ENCODE measurements around the gene SLC24A4.
A peak's percentile ranks its signal among the peaks of the same experiment; 100 is the strongest.

SLC24A4 gene

DNA sequence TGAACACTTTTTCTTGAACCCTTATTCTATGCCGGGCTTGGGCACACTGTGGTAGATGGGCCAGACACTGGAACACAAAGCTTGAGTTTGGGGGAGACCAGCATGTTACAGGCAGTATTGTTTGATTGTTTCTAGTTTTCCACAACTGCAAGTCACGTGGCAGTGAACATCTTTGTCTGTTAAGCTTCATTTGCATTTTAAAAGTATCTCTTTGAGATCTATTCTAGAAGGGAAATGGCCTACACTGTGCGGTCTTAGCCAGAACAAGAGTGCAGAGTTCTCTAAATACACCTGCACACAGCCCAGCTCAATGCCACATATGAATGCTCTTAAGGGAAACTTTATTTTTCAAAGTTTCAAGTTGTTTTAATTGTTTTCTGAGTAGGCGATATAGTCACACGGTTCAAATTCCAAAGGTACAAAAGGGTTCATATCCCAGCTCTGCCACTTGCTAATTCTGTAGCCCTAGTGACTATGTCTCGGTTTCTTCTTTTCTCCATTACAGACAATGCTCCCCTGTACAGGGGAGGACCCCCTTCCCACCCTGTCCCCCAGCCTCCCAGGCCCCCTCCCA is 215.5 kb downstream of the SLC24A4 start:
- peak; percentile 61 for DNase-seq (ENCODE audit: low spot score)
- TF ChIP-seq, protein P1, sequence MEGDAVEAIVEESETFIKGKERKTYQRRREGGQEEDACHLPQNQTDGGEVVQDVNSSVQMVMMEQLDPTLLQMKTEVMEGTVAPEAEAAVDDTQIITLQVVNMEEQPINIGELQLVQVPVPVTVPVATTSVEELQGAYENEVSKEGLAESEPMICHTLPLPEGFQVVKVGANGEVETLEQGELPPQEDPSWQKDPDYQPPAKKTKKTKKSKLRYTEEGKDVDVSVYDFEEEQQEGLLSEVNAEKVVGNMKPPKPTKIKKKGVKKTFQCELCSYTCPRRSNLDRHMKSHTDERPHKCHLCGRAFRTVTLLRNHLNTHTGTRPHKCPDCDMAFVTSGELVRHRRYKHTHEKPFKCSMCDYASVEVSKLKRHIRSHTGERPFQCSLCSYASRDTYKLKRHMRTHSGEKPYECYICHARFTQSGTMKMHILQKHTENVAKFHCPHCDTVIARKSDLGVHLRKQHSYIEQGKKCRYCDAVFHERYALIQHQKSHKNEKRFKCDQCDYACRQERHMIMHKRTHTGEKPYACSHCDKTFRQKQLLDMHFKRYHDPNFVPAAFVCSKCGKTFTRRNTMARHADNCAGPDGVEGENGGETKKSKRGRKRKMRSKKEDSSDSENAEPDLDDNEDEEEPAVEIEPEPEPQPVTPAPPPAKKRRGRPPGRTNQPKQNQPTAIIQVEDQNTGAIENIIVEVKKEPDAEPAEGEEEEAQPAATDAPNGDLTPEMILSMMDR (IDR thresholded peaks at IDR 0.05; ENCODE audit: borderline replicate concordance, control extremely low read depth, extremely low read depth, insufficient read depth, missing control alignments): no peak
- in situ Hi-C loops (cut with MboI; ENCODE audit: low sequenced_read_pairs, unreplicated experiment): no loop called here

DNA sequence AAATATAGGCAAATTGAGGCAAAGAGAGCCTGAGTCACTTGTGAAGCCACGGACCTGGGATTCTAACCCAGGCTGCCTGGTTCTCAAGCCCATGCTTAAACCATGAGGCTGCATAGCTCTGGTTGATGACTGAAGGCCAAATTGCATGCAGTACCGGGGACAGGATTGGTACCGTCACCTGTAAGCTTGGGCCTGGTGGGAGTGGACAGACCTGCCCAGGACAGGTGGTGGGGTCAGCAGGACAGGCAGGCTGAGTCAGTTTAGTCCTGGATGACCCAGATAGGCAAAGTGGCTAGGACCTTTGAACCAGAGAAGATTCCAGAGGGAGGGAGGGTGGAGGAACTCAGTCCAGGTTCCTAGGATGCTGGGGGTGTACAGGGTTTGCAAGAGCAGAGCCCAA is 216.5 kb downstream of the SLC24A4 start:
- in situ Hi-C loops (cut with MboI; ENCODE audit: low sequenced_read_pairs, unreplicated experiment): no loop called here
- no peak for DNase-seq (ENCODE audit: low spot score)
- TF ChIP-seq, protein P1 (IDR thresholded peaks at IDR 0.05; ENCODE audit: borderline replicate concordance, control extremely low read depth, extremely low read depth, insufficient read depth, missing control alignments): no peak

DNA sequence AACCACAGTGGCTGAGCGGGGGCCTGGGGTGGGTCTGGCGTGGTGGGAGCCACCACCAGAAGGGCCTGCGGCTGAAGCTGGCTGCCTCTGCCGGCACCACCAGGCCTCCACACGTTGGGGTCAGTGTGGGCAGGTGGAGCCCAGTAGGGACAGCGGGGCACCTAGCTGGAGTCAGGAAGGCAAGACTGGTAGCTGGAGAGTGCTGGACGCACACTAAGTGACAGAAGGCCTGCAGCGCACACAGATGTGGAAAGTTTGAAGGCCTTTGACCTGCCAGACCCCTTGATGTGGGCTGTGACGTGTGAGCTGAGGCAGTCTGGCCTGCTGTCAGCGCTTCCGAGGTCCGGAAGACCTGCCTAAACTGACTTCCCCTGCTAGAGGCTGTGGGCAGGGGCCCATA is 216.9 kb downstream of the SLC24A4 start:
- in situ Hi-C loops (cut with MboI; ENCODE audit: low sequenced_read_pairs, unreplicated experiment): no loop called here
- TF ChIP-seq, protein P1 (IDR thresholded peaks at IDR 0.05; ENCODE audit: borderline replicate concordance, control extremely low read depth, extremely low read depth, insufficient read depth, missing control alignments): no peak
- no peak for DNase-seq (ENCODE audit: low spot score)

DNA sequence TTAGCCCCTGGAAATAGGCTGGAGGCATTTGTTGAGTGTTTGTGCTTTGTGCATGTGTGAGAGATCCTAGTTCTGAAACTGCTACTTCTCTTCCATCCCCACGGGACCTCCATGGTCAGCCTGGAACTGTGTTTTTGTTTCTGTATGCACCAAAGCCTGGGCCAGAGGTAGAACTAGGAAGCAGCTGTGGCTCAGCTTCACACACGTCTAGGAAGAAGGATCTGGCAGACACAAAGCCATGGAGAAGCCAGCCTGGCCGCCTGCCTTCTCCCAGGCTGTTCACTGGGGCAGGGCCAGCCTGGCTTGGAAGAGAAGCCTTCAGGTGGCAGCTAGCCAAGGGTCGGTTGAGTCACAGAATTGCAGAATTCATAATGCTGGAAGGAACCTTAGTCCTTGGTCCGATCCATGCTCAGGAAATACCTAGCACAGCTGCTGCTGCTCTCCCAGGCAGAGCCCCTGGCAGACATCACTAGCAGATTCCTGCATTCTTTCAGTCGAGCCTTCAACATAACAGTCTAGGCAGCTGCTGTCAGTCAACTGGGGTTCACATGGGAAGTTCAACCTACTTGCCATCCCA is 217.6 kb downstream of the SLC24A4 start:
- in situ Hi-C loops (cut with MboI; ENCODE audit: low sequenced_read_pairs, unreplicated experiment): no loop called here
- no peak for DNase-seq (ENCODE audit: low spot score)
- TF ChIP-seq, protein P1 (IDR thresholded peaks at IDR 0.05; ENCODE audit: borderline replicate concordance, control extremely low read depth, extremely low read depth, insufficient read depth, missing control alignments): no peak

DNA sequence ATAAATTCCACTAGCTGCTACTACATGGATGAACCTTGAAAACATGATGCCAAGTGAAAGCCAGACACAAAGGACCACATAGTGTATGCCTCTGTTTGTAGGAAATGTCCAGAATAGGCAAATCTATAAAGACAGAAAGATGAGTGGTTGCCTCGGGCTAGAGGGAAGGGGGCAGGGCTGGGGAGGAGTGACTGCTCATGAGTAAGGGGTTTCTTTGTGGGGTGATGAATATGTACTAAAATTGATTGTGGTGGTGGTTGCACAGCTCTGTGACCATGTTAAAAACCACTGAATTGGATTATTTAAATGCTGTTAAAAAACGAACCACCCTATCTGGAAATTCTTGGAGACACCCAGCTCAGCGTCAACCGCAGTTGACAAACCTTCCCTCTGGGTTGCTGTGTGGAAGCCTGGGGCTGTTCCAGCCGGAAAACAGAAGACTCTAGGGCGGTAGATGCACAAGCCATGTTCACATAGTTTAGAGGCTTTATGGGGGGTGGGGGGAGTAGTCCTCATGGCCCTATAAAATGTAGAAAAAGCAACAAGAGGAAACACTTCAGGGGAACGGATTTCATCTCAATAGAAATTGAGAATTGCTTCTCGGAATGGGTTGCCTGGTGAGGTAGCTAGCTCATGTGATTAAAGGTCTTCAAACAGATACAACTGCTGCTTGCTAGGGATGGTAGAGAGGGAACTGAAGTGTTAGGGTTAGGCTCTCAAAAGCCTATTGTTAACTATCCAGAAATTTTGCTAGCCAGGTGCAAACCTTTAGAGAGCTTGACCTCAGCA is 220.0 kb downstream of the SLC24A4 start:
- TF ChIP-seq, protein P1 (IDR thresholded peaks at IDR 0.05; ENCODE audit: borderline replicate concordance, control extremely low read depth, extremely low read depth, insufficient read depth, missing control alignments): no peak
- no peak for DNase-seq (ENCODE audit: low spot score)
- in situ Hi-C loops (cut with MboI; ENCODE audit: low sequenced_read_pairs, unreplicated experiment): no loop called here

DNA sequence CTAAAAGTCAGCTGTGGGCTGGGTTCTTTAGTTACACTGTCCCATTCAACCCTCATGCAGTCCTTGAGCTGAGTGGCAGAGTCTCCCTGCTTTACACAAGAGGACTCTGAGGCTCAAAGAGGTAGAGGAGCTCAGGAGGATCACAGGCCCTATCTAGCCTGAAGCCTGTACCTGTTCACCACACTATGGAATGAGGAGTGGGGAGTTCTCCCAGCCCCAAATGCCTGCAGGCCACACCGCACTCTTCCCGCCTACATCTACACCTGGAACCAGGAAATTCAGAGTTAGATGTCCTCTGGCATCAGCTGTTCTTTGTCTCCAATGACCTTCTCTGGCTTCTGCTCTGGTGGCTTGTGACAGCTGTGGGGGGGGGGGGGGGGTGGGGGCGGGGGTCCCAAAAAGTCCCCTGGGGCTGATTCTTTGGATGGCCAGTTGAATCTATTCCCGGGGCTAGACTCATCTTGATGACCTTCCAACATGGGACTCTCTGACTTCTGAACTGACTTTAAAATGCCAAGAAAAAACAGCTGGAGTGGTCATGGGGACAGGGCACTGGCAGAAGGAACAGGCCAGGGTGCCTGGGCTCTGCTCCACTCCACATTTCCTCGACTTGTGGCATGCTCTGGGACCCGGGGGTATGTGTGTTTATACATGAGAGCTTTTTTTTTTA is 221.2 kb downstream of the SLC24A4 start:
- in situ Hi-C loops (cut with MboI; ENCODE audit: low sequenced_read_pairs, unreplicated experiment): no loop called here
- TF ChIP-seq, protein P1 (IDR thresholded peaks at IDR 0.05; ENCODE audit: borderline replicate concordance, control extremely low read depth, extremely low read depth, insufficient read depth, missing control alignments): no peak
- no peak for DNase-seq (ENCODE audit: low spot score)

Data from GM13976 (cell line).